ENCODE results near the gene GRK5.

GRK5 gene

DNA sequence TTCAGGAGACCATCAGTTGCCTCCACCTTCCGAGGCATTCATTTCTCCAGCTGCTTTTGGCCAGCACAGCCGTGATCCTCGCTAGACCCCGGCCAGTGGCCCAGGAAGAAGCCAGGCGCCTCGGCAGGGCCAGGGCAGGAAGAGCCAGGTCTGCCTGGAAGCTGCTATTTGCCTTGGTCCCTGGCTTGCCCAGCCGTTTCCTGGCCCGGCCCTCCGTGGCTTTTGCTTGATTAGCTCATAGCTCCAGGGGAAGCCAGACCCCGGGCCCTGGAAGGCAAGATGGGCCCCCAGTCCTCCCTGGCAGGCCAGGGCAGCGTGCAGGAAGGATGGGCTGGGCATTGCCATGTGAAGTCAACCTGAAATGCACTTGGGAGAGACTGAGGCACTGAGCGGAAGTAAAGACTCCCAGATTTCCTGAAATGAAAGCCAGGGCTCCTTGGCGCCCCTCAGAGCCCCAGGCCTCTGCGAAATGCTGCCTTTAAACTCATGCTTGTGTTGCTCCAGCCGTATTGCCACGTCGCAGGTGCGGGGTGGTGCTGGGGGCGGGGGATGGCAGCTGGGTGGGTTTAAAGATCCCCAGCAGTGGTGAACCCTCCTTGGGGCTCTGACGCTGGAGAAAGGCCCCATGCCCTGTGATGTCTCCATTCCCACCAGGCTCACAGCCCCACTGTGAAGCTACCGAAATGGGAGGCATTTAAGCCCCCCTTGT is 160.6 kb downstream of the GRK5 start:
- DNase-seq, result peak in 3 of 10 donors; percentile 49 to 81 (median 81)
- intact Hi-C loops (cut with DNase I), result no loop called here

DNA sequence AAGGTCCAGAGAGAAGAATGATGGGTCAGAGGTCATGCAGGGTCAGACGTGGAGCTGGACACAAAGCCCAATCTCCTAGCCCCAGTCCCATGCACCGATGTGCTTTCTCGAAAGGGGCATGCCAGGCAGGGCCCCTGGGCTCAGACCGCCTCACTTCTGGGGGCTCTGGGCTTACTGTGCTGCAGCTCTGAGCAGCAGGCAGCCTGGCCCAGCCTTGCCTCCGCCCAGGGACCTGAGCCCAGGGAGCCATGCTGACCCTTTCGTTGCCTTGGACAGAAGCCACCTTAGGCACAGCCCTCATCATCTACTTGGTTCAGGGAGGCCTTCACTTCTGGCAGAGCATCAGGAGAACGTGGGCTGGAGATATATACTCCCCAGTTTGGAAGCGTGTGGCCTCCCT is 161.2 kb downstream of the GRK5 start:
- DNase-seq, result peak in 3 of 10 donors; percentile 36 to 79 (median 57)
- intact Hi-C loops (cut with DNase I), result no loop called here

DNA sequence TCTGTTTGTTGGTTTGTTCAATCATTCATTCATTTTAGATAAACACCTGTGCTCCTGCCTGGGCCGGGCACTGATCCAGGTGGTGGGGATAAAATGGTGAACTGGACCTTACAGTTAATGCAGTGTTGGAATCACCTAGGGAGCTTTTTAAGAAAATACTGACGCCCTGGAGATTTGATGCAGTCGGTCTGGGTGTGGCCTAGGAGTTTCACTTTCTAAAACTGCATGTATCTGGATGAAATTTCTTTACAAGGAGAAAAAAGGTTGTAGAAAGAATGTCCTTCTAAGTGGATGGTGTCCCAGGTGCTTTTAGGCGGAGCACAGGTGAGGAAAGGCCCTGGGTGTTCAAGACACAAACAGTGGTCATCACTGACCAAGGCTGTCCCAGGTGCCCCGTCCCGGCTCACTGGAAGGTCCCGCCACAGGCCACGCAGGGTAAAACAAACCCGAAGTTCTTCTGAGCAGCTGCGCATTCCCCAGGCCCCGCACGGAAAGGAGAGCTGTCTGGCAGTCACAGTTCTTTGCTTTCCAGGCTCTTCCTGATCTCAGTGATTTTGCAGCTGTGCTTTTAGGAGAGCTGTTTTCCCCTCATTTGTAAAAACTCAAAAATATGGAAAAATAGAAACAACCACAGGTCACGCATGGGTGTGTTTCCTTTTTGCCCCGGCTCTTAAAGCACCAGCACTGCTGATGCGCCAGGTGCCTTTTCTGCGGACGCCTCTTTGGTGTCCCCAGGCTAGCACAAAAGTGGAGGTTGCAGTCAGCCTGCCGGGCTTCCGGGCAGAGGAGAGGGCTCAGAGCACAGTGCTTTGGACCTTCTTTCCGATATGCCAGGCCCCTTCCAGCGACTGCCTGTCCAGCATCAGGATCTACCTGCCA is 161.9 kb downstream of the GRK5 start:
- intact Hi-C loops (cut with DNase I), result no loop called here

DNA sequence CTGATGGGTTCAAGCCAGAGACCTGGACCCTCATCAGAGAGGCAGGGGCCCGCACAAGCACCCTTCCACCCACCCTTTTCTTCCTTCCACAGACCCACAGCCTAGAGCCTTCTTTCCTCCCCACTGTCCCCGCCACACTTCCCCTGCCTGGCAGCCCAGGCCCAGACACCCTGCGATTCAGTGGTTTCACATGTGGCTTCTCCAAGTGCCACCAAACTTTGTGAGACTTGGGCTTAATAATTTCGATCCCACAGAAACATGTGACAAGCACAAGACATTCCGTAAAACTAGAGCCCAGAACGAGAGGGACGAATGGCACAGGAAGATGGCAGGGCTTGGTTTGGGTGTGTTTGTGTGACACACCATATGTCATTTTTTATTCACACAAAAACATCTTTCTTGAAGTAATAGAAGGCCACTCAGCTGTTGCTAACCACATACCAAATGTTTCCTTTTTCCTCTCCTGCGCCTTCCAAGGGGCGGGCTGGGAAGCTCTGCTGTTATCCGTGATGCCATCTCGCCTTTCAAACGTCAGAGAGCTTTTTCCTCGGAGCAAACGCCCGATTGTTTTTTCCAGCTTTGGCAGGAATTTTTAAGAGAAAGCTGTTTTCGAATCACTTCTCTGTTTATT is 162.9 kb downstream of the GRK5 start:
- intact Hi-C loops (cut with DNase I), result no loop called here

More for the DNA sequence above, 161.9 kb downstream of the GRK5 start:
- peak in 3 of 10 donors; percentile 55 to 77 (median 76) for DNase-seq

DNA sequence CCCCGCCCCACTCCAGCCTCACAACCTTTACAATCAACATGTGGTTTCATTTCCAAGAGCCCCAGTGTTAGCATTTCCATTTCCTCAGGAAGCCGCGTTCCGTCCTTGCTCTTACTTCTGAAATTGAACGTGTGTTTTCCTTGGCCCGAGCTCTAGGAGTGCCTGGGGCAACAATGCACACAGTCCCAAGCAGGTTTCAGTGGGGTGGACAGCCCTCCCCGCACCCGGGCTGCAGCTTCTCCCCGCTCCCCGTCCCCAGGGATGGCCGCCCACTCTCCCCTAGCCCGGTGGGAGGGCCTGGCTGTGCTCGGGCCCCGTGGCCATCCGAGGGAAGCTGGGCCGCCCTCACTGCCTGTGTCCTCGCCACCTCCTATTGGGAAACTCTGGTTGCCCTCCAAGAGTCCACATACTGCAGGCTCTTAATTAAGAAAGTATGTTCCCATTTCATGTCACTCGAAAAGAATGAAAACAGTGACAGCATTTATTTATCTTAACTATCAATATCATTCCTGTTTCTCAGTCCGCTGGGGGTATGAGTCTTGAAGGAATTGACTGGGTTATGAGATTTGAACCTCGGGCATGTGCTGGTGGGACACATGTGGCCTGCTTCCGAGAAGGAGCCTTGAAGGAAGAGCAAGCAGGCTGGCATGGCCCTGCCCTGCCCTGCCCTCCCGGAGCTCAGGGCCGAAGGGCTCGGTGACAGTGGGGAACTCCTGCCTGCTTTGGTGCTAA is 163.8 kb downstream of the GRK5 start:
- intact Hi-C loops (cut with DNase I), result no loop called here
- peak in 1 of 10 donors; percentile 85 for DNase-seq

More for the DNA sequence above, 162.9 kb downstream of the GRK5 start:
- DNase-seq, result peak in 1 of 10 donors; percentile 51

DNA sequence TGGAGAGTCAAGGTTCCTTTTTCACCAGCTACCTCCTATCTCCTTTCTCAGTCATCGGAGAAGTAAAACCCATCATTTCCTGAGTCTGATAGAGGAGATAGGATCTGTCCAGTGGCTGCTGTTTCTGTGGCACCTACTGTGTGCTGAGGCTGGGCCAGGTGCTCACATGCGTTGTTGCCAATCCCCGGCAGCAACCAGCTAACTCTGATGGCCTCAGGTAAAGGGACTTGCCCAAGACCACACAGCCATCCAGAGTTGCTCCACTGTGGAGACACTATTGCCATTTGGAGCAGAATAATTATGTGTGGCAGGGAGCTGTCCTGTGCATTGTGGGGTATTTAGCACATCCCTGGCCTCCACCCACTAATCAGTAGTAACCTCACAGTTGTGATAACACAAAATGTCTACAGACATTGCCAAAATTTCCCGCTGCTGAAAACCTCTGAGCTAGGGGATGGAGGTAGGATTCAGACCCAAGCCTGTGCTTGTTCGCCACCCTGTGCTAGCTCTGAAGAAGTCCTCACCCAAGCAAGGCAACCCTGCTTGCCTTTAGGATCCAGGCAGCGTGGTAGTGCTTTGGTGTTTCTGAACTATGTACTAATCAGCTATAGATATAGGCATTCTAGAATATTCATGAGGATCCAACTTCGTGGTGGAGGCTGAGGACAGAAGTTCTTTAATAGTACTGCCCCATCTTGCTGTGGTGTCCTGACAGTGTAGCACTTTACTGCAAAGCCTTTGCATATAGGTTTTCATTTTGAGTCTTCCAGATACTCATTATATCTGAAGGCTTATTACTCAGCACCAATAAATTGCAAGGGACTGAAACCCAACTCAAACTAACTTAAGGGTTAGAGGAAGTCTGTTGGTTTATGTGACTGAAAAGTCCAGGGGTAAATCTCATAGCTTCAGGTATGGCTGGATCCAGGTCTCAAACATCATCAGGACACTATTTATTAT is 164.6 kb downstream of the GRK5 start:
- intact Hi-C loops (cut with DNase I), result no loop called here
- peak in 1 of 10 donors; percentile 24 for DNase-seq

DNA sequence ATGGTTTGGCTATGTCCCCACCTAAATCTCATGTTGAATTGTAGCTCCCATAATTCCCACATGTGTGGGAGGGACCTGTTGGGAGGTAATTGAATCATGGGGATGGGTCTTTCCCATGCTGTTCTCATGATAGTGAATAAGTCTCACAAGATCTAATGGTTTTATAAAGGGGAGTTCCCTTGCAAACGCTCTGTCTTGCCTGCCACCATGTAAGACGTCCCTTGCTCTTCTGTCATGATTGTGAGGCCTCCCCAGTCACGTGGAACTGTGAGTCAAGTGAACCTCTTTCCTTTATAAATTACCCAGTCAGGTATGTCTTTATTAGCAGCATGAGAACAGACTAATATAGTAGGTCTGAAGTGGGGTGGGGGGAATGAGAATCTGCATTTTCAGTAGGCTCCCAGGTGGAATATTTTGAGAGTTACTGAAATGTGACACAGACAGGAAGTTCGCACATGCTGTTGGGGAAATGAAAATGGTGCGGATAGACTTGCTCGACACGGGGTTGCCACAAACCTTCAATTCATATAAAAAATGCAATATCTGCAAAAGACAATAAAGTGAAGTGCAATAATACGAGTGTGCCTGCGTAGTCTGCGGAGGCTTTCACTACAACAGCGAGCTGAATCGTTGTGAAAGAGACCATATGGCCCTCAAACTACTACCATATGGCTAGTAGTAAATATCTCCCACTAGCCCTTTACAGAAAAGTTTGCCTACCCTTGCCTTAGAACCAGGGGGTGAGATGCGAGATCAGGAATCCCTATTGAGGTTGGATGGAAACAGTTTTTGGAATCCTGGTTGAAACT is 166.1 kb downstream of the GRK5 start:
- intact Hi-C loops (cut with DNase I), result no loop called here
- peak in 2 of 10 donors; percentile 2 to 11 for DNase-seq

DNA sequence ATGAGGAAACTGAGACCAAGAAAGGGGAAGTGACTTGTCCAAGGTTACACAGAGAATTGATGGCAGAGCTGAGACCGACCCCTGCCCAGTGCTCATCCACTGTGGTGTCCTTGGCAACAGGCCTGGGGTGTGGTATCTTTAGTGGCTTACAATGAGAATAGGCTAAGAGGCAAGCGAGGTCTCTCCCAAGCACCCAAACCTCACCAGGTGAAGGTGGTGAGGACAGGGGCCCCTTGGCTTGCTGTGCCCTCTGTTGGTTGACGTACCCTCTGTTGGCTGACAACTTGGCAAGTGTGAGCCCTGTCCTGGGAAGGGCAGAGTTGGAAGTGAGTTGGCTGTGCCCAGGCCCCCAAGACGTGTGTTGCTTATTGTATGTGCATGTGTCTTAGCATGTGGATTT is 166.9 kb downstream of the GRK5 start:
- intact Hi-C loops (cut with DNase I), result no loop called here
- DNase-seq, result peak in 2 of 10 donors; percentile 41 to 57

DNA sequence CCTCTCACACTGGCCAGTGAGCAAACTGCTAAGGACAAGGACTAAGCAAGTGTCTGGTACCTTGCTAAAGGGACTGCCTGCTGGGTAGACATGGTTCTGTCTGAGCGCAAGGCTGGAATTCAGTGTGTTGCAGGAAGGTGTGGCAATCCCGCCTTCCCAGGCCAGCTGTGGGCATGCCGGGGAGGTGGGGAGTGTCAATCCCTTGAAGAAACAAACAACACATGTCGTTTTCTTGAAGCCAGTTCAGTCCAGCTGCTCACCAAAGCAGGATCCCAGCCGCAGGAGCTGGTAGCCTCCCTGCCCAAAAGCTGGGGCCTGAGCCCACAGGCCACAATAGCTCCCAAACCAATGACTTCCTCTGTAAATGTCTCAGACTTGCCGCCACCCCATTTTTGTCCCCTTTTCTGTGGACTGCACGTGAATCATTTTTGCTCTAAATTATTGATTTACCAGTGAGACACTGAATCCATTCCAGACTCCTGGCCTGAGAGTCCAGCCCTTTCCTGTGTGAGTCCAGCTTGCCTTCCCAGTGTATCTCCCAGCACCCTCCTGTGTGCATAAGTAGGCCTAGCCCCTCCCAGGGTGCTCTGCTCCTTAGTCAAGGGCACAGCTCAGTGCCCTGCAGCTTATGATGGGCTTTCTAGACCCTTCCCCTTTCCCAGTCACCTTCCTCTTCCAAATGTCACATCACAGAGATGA is 168.4 kb downstream of the GRK5 start:
- peak in 2 of 10 donors; percentile 25 to 70 for DNase-seq
- intact Hi-C loops (cut with DNase I), result no loop called here

DNA sequence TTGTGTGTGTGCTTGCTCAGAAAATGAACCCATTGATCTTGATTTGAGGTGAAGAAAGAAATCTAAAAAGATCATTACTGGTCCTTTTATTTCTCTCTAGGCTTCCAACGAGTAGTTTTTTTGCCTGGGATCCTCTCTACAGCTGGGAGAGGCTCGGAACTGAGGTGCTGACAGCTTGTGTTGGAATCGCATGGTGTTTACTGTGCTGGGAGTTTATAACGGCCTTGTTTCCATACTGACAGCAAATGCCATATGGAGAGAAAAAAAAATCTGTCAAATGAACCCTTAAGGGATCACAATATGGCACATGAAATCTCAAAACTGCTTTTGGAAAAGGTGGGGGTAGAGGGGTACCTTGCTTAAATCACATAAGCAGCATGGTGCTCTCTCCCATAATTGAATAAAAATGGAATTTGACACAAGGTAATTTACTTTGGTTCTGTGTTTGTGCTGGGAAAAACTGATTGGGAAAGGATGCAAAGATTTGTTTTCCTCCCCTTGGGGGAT is 170.1 kb downstream of the GRK5 start:
- intact Hi-C loops (cut with DNase I), result no loop called here
- DNase-seq, result peak in 1 of 10 donors; percentile 12

DNA sequence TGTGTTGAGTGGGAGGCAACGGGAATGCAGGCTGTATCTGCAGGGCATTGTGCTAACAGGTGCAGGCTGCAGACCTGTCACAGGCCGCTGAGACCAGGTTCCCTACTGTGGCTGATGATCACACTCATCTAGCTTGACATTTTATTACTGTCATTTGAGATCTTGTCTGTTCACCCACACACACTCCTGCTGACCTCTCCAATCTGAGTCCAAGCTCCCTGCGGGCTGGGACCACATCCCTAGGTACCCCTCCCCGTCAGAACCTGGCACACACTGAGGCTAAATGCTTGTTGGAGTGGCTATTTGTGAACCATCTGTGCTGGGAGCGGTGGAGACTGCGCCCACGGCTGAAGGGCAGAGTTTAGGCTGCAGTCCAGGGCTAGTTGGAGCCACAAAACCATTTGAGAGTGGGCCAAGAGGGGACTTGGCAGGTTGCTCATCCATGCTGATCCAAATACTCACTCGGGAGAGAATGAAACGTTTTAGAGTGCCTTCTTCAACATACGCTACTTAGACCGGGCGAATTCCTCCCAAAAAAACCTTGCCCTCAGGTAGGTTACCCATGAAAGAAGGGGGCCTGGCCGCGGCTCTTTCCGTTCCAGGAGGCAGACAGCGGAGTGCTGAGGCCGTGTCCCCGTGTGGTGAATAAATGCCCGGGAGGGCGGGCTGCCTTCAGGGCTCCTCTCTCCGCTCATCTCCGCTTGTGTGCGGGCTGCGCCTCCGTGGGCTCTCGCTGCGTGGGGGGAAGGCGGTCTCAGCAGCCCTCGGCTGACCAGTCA is 170.8 kb downstream of the GRK5 start:
- DNase-seq, result peak in 3 of 10 donors; percentile 57 to 68 (median 62)
- intact Hi-C loops (cut with DNase I), result no loop called here

DNA sequence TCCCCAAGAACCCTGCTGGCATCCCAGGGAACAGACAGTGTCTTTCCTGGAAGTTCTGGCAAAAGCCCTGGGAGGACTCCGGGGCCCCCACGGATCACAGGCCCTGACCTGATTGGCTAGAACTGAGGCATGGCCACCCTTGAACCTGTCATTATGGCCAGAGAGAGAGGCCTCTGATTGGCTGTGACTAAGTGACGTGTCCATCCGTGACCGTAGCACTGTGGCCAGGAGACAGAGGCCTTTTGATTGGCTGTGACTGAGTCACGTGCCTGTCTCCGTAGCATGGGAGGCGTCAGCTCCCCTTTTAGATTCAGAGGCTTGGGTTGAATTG is 171.3 kb downstream of the GRK5 start:
- DNase-seq, result peak; percentile 37 to 95 (median 74)
- intact Hi-C loops (cut with DNase I), result no loop called here

DNA sequence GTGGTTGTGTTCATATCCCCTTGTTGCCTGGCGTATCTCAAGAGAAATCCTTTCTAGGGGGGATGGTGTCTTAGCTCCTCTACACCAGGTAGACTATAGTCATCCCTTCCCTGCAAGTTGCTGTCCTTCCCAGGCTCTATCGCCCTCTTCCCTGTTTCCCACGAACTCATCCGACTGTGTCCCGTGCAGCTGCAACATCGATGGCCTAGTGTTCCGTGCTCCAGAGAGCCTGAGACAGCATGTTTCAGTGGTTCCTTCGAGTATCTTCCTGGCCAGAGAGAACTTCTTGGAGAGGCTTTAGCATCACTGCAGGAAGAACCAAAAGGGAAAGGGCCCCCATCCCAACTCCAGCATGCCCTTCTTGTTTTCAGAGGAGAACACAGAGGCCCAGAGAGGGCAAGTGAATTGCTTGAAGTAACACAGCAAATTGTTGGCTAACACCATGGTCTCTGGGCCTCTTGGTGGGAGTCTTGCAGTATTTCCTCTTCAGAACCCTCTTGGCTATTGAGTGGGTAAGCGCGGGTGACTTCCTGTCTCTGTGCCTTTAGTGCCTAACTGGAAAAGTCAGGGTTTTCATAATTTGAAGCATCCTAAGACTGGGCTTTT is 172.2 kb downstream of the GRK5 start:
- peak in 1 of 10 donors; percentile 66 for DNase-seq
- intact Hi-C loops (cut with DNase I), result no loop called here

DNA sequence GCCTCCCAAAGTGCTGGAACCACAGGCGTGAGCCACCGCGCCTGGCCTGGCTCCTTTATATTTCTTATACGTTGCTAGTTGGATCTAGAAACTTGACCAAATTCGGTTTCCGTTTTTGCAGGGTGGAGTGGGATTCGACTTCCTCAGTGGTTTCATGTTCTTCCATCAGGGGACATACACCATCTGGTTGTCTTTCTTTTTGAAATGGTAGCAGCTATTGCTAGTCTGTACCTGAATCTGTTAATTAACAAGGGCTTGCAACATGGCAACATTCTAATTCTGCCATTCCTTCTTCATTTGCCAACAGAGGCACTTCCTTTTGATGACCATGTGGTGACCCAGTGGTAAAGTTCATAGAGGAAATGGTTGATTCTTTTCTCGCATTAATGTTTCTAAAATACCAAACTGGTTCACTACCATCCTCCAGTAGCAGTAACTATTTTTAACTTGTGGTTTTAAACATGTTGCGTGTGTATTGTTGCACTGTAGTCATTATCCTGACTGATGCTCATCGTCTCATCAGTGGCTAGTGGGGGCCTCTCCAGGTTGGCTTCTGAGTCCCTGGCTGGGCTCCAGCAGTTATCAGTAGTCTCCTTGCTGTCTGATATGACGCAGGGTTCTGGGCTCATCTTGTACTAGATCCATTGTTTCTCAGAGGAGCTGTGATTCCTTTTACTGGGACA is 175.9 kb downstream of the GRK5 start:
- peak in 3 of 10 donors; percentile 16 to 26 (median 20) for DNase-seq
- intact Hi-C loops (cut with DNase I), result no loop called here

DNA sequence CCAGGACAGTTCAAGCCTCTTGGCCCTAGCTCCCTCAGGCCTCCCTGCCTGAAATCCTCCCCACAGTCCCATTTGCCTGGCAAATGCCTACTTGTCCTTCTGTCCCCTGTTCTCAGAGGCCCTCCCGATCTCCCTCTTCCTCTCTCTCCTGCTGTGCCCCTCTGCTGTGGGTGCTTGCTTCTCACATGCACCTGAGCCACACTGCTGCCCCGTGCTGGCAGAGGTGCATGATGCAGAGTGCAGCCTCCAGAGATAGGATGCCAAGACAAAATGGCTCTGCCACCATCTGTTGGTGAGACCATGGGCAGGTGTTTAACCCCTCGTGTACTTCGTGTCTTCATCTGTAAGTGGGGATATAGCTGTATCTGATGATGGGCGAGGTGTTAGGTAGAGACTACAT is 176.8 kb downstream of the GRK5 start:
- intact Hi-C loops (cut with DNase I), result no loop called here
- peak in 3 of 10 donors; percentile 23 to 53 (median 48) for DNase-seq

DNA sequence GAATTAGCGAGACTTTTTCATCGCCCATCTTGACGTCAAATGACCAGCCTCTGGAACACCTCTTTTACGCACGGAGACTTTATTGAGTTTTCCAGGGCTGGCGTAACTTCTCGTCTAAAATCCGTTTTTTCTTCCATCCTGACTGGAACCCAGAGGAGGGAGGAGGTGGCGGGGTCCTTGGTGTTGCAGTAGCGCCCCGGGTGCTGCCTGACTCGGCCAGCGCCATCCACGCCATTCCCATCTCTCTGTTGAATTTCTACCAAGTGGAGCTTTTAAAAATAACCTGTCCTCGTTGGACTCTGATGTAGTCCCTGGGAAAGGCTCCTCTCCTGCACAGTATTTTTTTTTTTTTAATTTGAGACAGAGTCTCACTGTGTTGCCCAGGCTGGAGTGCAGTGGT is 179.3 kb downstream of the GRK5 start:
- DNase-seq, result peak in 3 of 10 donors; percentile 53 to 59 (median 56)
- intact Hi-C loops (cut with DNase I), result no loop called here
